ENCODE results near the gene PTPRCAP.
"Not testable (repeated sequence)": the region's sequence is repeated elsewhere in the genome, so short reads cannot be mapped to it uniquely, and the experiment has no call there.

The PTPRCAP gene

DNA sequence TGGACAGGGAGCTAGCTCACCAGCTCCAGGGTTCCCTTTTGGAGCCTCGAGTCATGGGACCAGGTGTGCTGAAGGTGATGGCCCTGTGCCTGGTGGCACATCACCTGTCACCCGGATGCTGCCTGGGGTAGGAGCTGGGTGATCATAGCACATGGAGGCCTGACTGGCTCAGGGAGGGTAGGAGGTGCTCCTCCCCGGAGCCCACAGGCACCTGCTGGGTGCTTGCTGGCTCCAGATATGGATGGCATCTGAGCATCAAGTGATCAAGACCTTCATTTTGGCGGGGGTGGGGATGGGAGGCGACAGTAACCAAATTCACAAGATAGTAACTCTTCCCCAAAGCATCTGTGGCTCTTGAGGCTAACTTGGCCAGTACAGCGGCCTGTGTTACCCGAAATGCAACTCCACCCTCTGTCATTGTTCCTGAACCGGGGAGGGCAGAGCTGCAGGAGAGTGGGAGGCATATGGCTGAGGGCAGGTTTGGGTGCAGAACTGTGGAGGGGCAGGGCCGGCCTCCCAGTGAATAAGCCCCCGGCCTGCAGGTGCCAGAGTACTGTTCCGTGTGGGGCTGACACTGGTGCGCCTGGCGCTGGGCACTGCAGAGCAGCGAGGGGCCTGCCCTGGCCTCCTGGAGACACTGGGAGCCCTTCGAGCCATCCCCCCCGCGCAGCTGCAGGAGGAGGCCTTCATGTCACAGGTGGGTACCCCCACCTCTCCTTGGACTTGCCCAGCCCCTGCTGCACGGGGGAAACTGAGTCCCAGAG is 28.9 kb downstream of the PTPRCAP start:
- no peak for DNase-seq

GRCh38 chr11:67407688-67408163 is 29.8 kb downstream of the PTPRCAP start:
- DNase-seq: no peak

DNA sequence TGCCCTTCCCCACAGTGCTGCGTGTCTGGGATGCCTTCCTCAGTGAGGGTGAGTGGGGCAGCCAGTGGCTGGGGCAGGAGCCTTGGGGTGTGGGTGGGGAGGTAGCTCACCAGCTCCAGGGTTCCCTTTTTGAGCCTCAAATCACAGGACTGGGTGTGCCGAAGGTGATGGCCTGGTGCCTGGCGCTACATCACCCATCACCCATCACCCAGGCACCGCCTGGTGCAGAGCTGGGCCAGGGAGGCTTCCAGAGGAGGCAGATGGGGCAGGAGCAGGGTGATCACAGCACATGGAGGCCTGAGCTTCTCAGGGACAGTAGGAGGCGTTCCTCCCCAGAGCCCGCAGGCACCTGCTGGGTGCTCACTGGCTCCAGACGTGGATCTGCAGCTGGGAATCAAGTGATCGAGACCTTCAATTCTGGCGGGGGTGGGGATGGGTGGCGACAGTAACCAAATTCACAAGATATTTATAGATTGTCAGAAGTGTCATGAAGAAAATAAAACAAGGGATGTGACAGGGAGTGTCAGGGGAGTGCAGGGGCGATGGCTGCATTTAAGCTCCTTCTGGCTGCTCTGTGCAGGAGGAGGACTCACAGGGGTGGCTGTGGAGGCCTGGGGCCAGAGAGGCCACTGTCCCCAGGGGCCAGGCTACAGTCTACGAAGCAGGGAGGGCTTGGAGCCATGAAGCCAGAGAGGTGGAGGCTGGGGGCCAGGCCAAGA is 30.4 kb downstream of the PTPRCAP start:
- no peak for DNase-seq

DNA sequence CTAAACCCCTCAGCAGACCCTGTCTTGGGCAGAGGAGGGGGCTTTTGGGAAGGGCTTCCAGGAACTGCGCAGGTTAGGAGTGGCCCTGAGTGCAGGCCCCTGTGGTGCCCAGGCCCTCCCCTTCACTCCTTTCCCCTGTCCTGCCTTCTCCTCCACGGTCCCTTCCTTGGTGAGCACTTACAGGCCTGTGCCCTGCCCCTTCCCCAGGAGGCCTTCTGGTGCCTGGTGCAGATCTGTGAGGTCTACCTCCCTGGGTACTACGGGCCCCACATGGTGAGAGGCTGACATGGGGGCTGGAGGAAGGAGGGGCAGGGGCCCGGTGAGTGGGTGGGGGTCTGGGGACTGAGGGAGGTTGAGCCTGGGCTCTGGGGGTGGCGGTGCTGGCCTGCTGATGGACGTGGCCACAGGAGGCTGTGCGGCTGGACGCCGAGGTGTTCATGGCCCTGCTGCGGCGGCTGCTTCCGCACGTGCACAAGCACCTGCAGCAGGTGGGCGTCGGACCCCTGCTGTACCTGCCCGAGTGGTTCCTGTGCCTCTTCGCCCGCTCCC is 31.0 kb downstream of the PTPRCAP start:
- DNase-seq: no peak

- DNase-seq: no peak
These were observed 31.7 kb downstream of the PTPRCAP start for GRCh38 chr11:67405688-67406339.

DNA sequence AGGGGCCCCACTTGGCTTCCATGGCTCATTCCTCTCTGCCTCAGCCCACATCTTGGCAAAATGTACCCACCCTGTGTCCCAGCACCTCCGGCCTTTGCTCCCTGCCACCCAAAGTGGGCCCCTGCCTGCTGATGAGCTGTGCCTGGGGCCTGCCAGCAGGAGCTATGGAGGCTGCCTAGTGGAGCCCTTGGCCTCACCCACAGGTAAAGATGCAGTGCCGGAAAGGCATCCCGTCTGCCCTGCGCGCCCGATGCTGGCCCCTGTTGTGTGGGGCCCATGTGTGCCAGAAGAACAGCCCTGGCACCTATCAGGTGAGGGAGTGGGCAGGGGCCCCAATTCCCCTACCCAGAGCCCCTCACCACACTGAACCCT is 32.3 kb downstream of the PTPRCAP start:
- DNase-seq: no peak

- no peak for DNase-seq
These were observed 32.8 kb downstream of the PTPRCAP start for GRCh38 chr11:67404515-67405195.

GRCh38 chr11:67403085-67403484 is 34.4 kb downstream of the PTPRCAP start:
- DNase-seq: not testable (repeated sequence)

DNA sequence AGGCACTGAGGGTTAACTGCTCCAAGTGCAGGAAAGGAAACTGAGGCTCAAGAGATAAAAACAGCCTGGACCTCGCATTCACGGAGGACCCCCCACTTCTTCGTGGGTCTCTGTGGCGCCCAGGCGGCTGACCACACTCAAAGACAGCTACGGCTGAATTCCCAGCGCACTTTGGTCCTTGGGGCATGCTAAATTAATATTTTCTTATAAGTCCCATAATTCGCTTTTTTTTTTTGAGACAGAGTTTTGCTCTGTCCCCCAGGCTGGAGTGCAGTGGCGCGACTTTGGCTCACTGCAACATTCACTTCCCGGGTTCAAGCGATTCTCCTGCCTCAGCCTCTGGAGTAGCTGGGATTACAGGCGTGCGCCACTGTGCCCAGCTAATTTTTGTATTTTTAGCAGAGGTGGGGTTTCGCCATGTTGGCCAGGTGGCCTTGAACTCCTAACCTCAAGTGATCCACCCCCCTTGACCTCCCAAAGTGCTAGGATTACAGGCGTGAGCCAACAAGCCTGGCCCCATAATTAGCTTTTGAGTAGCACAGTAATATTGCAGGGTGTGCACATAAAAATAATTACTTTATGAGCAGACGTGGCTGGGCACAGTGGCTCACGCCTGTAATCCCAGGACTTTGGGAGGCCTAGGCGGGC is 35.2 kb downstream of the PTPRCAP start:
- DNase-seq: not testable (repeated sequence)

DNA sequence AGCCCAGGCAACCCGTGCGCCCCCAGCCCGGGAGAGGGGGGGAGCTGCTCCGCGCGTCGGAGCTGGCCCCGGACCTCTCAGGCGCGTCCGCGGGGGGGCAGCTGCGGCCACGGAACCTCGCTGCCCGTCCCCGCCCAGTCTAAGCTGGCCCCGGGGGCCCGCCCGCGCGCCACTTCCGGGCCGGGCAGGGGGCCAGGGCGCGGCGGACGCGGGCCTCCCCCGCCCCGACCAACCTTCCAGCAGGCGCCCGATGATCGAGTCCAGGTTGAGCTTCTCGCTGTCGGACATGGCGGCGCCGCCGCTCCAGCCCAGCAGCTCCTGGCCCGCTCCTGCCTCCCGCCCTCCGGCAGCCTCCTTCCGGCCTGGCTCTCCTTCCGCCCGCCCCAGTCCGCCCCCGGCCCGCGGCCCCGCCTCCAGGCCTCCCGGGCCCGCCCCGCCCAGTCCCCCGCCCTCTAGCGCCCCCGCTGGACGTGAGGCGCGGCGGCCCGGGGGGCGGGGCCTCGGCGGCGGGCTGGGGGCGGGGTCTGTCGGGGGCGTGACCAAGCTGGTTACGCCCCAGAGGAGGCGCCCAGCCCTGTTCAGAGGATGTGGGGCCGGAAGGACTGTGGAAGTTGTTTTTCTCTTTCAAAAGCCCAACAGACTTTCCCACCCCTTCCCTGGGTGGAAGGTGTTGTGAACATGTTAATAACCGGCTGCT is 35.8 kb downstream of the PTPRCAP start, which contains the start of gene PPP1CA:
PPP1CA (minus strand) TSS at position 364 of the 697 bp plus-strand sequence; CDS start at position 288, 76 bp downstream.
- DNase-seq: peak; percentile 61

GRCh38 chr11:67400942-67401494 is 36.5 kb downstream of the PTPRCAP start:
- DNase-seq: no peak

GRCh38 chr11:67400251-67400941 is 37.1 kb downstream of the PTPRCAP start:
- DNase-seq: no peak

- DNase-seq: no peak
These were observed 38.6 kb downstream of the PTPRCAP start for GRCh38 chr11:67398661-67399563.

GRCh38 chr11:67397986-67398660 is 39.4 kb downstream of the PTPRCAP start:
- no peak for DNase-seq

- DNase-seq: no peak
These were observed 39.9 kb downstream of the PTPRCAP start for GRCh38 chr11:67397536-67397935.

DNA sequence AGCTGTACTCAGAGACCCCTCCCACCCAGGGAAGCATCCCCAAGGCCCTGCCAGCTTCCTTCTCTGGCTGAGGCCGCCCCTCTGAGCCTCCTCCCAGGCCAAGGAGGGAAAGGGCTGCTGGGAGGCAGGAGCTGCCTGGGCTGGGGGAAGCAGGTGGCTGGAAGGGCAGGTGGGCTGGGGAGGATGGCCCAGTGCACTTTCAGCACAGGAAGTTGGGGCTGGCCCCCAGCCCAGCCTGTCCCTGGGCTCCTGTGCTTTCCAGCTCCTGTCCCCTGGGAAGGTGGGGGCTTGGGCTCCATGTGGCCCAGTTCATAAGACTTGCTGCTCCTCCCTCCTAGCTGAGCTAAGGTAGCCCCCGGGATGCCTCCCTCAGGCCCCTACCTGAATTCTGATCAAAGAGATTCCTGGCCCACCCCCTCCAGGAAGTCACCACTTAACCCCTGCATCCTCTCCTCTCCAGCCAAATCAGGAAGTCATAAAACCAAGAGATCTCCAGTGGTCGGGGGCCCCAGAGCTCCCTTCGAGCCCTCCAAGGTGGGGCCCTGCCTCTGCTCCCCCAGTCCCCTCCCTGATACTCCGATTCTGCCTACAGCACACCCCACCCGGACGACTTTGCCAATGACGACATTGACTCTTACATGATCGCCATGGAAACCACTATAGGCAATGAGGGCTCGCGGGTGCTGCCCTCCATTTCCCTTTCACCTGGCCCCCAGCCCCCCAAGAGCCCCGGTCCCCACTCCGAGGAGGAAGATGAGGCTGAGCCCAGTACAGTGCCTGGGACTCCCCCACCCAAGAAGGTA is 40.7 kb downstream of the PTPRCAP start:
- DNase-seq: no peak

DNA sequence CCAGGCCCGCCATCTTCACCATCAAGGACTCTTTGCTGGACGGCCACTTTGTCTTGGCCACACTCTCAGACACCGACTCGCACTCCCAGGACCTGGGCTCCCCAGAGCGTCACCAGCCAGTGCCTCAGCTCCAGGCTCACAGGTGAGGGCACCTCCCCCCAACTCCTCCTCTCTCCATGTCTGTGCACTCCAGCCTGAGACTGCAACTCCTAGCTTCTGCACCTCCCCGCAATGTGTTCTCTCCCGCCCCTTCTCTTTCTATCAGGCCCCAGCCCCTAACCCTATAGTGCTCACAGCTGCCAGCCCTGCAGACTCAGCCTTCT is 41.3 kb downstream of the PTPRCAP start:
- DNase-seq: no peak
